Body of pancreas (tissue), 4 donors: ENCODE data around the gene RBM8A. TPM values are rescaled to one million over a fixed set of nuclear protein-coding genes. Genes with fewer than 3 reads are reported as not detected.

Experiments
- ATAC-seq: fragments of 150-250 bp; one replicate; pipeline ENCODE4 v1.9.1; 2016
- DNase-seq, 4 donors: peaks; one replicate each; pipeline ENCODE4 v3.0.0-alpha.2; 2019
- H3K27ac ChIP-seq, 4 donors: fragments of 200-600 bp; sonication (generic); 1 replicate in 3 of 4; 2 replicates in 1 of 4; pipeline versions ENCODE4 v1.5.1 to v1.6.1; 2016 to 2019; ENCODE audit warnings: mild to moderate bottlenecking in 1 of 4, mixed read lengths in 1 of 4, moderate library complexity in 1 of 4
- H3K27me3 ChIP-seq, 2 donors: fragments of 200-600 bp; sonication (generic); one replicate each; pipeline ENCODE4 v1.6.0; 2016; ENCODE audit warnings: mild to moderate bottlenecking in 1 of 2
- H3K36me3 ChIP-seq, 2 donors: fragments of 200-600 bp; sonication (generic); replicated peaks in 1 of 2; 2 replicates each; pipeline ENCODE4 v1.5.1; 2016; ENCODE audit warnings: low read depth in 2 of 2; ENCODE audit not compliant: insufficient read depth in 1 of 2
- H3K4me1 ChIP-seq: fragments of 200-600 bp; sonication (generic); one replicate; pipeline ENCODE4 v1.6.0; 2016
- H3K4me3 ChIP-seq, 2 donors: fragments of 200-600 bp; sonication (generic); 1 replicate in 1 of 2; 2 replicates in 1 of 2; pipeline ENCODE4 v1.5.1; 2016 to 2019
- H3K9me3 ChIP-seq, 3 donors: fragments of 200-600 bp; sonication (generic); 1 replicate in 2 of 3; 2 replicates in 1 of 3; pipeline ENCODE4 v1.5.1; 2016
- POLR2A ChIP-seq, 3 donors: fragments of 450-650 bp; IDR thresholded peaks; one replicate each; pipeline ENCODE4 v1.6.1; 2016; ENCODE audit warnings: antibody characterized with exemption in 3 of 3, mild to moderate bottlenecking in 2 of 3
- WGBS, 2 donors: methylation state at CpG; one replicate each; pipeline ENCODE4 v1.1.5; 2017; 5-methylcytosine and 5-hydroxymethylcytosine counted together
- intact Hi-C: fragments of 100-400 bp; cut with DNase I; formaldehyde crosslinking; loops from one replicate; pipeline ENCODE4 v1.15.1; 2023
- total RNA-seq, 2 donors: library from RNA; depleted of rRNA; stranded (reverse); fragments of >200 nt; gene quantifications; one replicate each; pipeline ENCODE4 v1.1.0, GENCODE V29; 2016
- TF ChIP-seq, protein P1 (sequence below), 7 experiments: fragments of 450-650 bp in 4 of 7; fragments of 200-600 bp in 3 of 7; sonication (generic) in 3 of 7; IDR thresholded peaks; one replicate each; pipeline ENCODE4 v1.5.1; 2016 to 2019; ENCODE audit warnings: antibody characterized with exemption in 7 of 7

RBM8A gene
- total RNA-seq, 2 donors from 2014 or later = 47.2 to 70.2 TPM

DNA sequence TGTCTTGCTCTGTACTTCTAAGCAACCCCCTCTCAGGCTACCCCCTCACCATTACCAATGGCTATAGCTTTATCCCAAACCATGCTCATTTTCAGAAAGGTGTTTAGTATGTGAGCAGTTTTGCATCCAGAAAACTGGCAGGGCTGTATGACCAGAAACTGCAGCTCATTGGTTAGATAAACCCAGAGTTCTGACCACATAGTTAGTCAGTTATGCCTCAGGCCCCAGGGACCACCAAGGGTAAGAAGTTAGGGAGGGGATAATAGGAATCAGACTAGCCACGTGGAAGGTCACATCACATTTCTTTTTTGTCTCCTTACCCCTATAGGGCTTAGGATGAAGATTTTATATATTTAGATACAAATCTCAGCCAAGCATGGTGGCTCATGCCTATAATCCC lies 18.6 kb downstream of the RBM8A start:
- DNase-seq (no peak), ATAC-seq (no peak)
- H3K4me3 ChIP-seq = no peak overlapping the region
- no peaks in the 10 kb centered on the region for H3K9me3 ChIP-seq
- WGBS, 2 donors = 47 to 67% methylated on average over 1 of the region's 1 CpG
- peaks cover 0 to 14% of the 10 kb centered on the region in 2 donors for H3K36me3 ChIP-seq
- TF ChIP-seq, protein P1, sequence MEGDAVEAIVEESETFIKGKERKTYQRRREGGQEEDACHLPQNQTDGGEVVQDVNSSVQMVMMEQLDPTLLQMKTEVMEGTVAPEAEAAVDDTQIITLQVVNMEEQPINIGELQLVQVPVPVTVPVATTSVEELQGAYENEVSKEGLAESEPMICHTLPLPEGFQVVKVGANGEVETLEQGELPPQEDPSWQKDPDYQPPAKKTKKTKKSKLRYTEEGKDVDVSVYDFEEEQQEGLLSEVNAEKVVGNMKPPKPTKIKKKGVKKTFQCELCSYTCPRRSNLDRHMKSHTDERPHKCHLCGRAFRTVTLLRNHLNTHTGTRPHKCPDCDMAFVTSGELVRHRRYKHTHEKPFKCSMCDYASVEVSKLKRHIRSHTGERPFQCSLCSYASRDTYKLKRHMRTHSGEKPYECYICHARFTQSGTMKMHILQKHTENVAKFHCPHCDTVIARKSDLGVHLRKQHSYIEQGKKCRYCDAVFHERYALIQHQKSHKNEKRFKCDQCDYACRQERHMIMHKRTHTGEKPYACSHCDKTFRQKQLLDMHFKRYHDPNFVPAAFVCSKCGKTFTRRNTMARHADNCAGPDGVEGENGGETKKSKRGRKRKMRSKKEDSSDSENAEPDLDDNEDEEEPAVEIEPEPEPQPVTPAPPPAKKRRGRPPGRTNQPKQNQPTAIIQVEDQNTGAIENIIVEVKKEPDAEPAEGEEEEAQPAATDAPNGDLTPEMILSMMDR (IDR thresholded peaks at IDR 0.05) = no peak
- TF ChIP-seq POLR2A (IDR thresholded peaks at IDR 0.05) = no peak
- no peaks in the 10 kb centered on the region for H3K27me3 ChIP-seq
- H3K4me1 ChIP-seq = peaks cover 5% of the 10 kb centered on the region
- no peak overlapping the region for H3K27ac ChIP-seq
- intact Hi-C loops = no loop called here

DNA sequence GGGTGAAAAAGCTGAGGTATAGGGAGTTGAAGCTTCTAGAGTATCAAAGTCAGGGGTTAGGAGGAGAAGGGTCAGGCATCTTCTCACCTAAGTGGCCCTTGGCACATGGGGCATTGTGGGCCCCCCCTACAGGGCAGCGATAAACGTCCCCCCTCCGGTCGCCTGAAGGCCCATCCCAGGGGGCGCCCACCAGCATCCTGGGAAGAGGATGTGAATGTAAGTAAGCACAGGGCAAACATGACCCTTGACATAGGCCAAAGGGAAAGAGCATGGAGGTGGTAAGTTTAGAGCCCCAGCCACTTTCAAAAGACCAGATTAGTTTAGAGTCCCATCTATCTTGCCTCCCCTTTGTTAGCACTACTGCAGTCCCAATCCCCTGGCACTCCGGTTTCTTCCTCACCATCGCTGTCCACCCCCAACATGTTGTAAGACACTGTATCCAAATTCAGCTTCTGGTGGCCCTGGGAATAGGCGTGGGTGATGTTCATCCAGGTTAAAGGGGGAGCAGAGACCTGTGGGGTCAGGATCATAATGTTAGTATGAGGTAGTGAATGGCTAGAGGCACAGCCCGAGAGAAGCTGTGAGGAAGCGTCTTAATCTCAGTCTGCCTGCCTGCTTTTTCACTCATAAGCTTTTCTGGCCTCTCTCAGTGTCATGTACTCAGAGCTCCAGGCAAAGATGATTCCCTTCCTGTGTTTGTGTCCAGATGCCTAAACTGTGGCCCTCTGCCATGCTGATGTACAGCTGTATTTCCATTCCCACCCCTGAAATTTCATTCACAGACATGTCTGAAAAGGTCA lies 20.1 kb downstream of the RBM8A start:
- WGBS, 2 donors = 78 to 98% methylated on average over 5 to 10 of the region's 10 CpGs
- ATAC-seq = no peak
- Histone ChIP-seq H3K36me3 (peaks cover 0 to 14% of the 10 kb centered on the region in 2 donors), H3K9me3 (no peaks in the 10 kb centered on the region), H3K4me1 (peaks cover 5% of the 10 kb centered on the region), H3K27ac (no peak overlapping the region), H3K4me3 (no peak overlapping the region), H3K27me3 (no peaks in the 10 kb centered on the region)
- TF ChIP-seq, protein P1 (IDR thresholded peaks at IDR 0.05) = no peak
- TF ChIP-seq POLR2A (IDR thresholded peaks at IDR 0.05) = no peak
- DNase-seq = no peak
- intact Hi-C loops = no loop called here

DNA sequence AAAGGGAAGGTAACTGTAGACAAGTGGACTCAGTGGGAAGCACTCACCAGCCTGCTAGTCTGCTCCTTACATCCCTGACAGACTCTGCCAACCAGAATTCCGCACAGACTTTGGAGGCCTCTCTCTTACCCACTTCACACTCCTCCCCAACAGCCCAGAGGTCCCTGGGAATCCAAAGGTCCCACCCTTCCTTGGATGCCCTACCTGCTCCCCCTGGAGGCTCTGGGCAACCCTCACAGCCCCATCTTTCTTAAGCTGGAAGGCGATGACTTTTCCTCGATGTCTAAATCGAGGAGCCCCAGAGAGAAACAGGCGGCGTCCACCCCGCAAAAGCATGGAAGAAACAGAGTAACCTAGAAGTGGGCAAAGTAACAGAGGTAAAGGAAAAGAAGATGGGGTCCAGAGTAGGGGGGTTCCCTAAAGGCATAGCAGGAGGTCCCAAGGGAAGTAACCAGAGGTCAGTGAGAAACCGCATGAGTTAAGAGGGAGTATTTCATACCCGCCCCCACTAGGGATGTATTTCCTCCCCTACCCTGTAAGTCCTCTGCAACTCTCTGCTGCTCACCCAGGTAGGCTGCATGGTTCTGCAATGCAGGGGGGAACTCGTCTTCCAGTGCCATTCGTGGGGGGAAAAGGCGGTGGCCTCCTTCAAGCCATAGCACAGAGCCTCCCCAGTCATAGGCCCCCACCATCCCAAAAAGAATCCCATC lies 25.8 kb downstream of the RBM8A start:
- intact Hi-C loops = no loop called here
- Histone ChIP-seq H3K27ac (no peak overlapping the region), H3K4me3 (no peak overlapping the region), H3K36me3 (no peaks in the 10 kb centered on the region), H3K27me3 (no peaks in the 10 kb centered on the region), H3K9me3 (no peaks in the 10 kb centered on the region), H3K4me1 (no peaks in the 10 kb centered on the region)
- no peak for ATAC-seq
- DNase-seq = no peak
- WGBS, 2 donors = 80% methylated on average over 12 of the region's 12 CpGs
- TF ChIP-seq POLR2A (IDR thresholded peaks at IDR 0.05) = no peak
- TF ChIP-seq, protein P1 (IDR thresholded peaks at IDR 0.05) = no peak

DNA sequence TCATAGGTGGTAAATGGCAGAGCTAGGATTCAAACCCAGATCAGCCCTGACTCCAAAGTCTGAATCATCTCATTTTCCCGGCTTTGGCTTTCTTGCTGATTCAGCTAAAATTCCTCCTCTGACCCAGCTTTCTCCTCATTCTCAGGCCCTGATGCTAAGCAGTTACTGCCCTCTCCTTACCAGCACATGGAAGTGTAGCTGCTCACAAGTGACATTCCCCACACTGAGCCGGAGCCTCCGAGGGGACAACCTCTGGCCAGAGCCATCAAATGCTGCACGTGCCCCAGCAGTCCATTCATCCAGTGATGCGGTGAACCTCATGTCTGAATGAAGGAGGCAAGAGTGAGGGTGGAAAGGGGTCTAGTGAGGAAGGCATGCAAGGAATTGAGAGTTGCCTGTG lies 28.5 kb downstream of the RBM8A start:
- Histone ChIP-seq H3K36me3 (no peaks in the 10 kb centered on the region), H3K27me3 (no peaks in the 10 kb centered on the region), H3K9me3 (no peaks in the 10 kb centered on the region), H3K27ac (no peak overlapping the region), H3K4me3 (no peak overlapping the region), H3K4me1 (no peaks in the 10 kb centered on the region)
- intact Hi-C loops = no loop called here
- WGBS, 2 donors = 89 to 91% methylated on average over 5 of the region's 5 CpGs
- ATAC-seq (no peak), DNase-seq (no peak)
- no peak for TF ChIP-seq POLR2A (IDR thresholded peaks at IDR 0.05)
- TF ChIP-seq, protein P1 (IDR thresholded peaks at IDR 0.05) = no peak
